Caco-2 (cell line): ENCODE results near the gene RALGDS. TPM values are rescaled to one million over a fixed set of nuclear protein-coding genes. Genes with fewer than 3 reads are reported as not detected.

Experiments
- BruUV-seq: library from RNA; stranded (reverse); fragments of 400-500 nt; replicated peaks from 2 replicates; lab custom pipeline; 2021; lab: Mats Ljungman, UMichigan
- CTCF ChIA-PET: fragments of 300-600 bp; sonication (Branson Sonifier 250); formaldehyde crosslinking; loops from one replicate; lab custom pipeline; 2022; ENCODE audit warnings: antibody characterized with exemption; lab: Charles Lee
- POLR2A ChIA-PET: fragments of 300-600 bp; sonication (Branson Sonifier 250); formaldehyde crosslinking; loops from one replicate; lab custom pipeline; 2022; ENCODE audit warnings: antibody characterized with exemption; lab: Charles Lee
- DNase-seq, 2 experiments: peaks; one replicate each; pipeline versions ENCODE4 v3.0.0 to v3.0.0-alpha.2; 2020 to 2022
- H3K27me3 ChIP-seq: replicated peaks from 2 replicates; pipeline ENCODE4 v1.6.0; 2011; ENCODE audit warnings: low read length; ENCODE audit not compliant: control insufficient read depth, insufficient read depth
- H3K36me3 ChIP-seq: 2 replicates; pipeline ENCODE4 v1.5.1; 2011; ENCODE audit warnings: low read length; ENCODE audit not compliant: control insufficient read depth, insufficient read depth
- H3K4me1 ChIP-seq: fragments of 250-450 bp; sonication (Bioruptor Pico); 2 replicates; pipeline ENCODE4 v1.5.1; 2020; ENCODE audit warnings: mild to moderate bottlenecking
- H3K4me3 ChIP-seq: 2 replicates; pipeline ENCODE4 v1.5.1; 2011; ENCODE audit warnings: low read depth, mild to moderate bottlenecking, control low read depth, low read length
- H3K9me3 ChIP-seq: fragments of 250-450 bp; sonication (Bioruptor Pico); 2 replicates; pipeline ENCODE4 v1.5.1; 2020; ENCODE audit warnings: mild to moderate bottlenecking, moderate library complexity
- H3K27ac Mint-ChIP-seq: one replicate; pipeline ENCODE4 v1.8.0; 2022; ENCODE audit warnings: mixed read lengths; ENCODE audit not compliant: unreplicated experiment
- H3K27me3 Mint-ChIP-seq: one replicate; pipeline ENCODE4 v1.8.0; 2022; ENCODE audit warnings: mixed read lengths; ENCODE audit not compliant: insufficient read depth, unreplicated experiment
- H3K36me3 Mint-ChIP-seq: one replicate; pipeline ENCODE4 v1.8.0; 2022; ENCODE audit warnings: mild to moderate bottlenecking, mixed read lengths; ENCODE audit not compliant: insufficient read depth, unreplicated experiment
- H3K4me1 Mint-ChIP-seq: one replicate; pipeline ENCODE4 v1.8.0; 2022; ENCODE audit warnings: low read depth, mixed read lengths; ENCODE audit not compliant: unreplicated experiment
- H3K4me3 Mint-ChIP-seq: one replicate; pipeline ENCODE4 v1.8.0; 2022; ENCODE audit warnings: mild to moderate bottlenecking, moderate library complexity, mixed read lengths; ENCODE audit not compliant: unreplicated experiment
- H3K9me3 Mint-ChIP-seq: one replicate; pipeline ENCODE4 v1.8.0; 2022; ENCODE audit warnings: mixed read lengths; ENCODE audit not compliant: unreplicated experiment
- intact Hi-C: fragments of 100-400 bp; cut with micrococcal nuclease; formaldehyde crosslinking; loops from one replicate; pipeline ENCODE4 v1.10.0; 2022; ENCODE audit not compliant: unreplicated experiment
- total RNA-seq: library from RNA; stranded (reverse); gene quantifications from 2 replicates; pipeline ENCODE4 v1.2.3, GENCODE V29; 2022
- TF ChIP-seq, protein P1 (sequence below), 2 experiments: fragments of 200-600 bp in 1 of 2; IDR thresholded peaks; 1 replicate in 1 of 2; 2 replicates in 1 of 2; pipeline versions ENCODE4 v1.5.1 to v1.8.0; 2011 to 2022; ENCODE audit warnings: antibody characterized with exemption in 1 of 2, control low read depth in 1 of 2, inconsistent platforms in 1 of 2, low read depth in 1 of 2, low read length in 1 of 2, mild to moderate bottlenecking in 1 of 2, moderate library complexity in 1 of 2; ENCODE audit not compliant: insufficient read depth in 1 of 2, severe bottlenecking in 1 of 2, unreplicated experiment in 1 of 2

Gene RALGDS
- total RNA-seq, 1 experiment from 2014 or later: 18.7 TPM

DNA sequence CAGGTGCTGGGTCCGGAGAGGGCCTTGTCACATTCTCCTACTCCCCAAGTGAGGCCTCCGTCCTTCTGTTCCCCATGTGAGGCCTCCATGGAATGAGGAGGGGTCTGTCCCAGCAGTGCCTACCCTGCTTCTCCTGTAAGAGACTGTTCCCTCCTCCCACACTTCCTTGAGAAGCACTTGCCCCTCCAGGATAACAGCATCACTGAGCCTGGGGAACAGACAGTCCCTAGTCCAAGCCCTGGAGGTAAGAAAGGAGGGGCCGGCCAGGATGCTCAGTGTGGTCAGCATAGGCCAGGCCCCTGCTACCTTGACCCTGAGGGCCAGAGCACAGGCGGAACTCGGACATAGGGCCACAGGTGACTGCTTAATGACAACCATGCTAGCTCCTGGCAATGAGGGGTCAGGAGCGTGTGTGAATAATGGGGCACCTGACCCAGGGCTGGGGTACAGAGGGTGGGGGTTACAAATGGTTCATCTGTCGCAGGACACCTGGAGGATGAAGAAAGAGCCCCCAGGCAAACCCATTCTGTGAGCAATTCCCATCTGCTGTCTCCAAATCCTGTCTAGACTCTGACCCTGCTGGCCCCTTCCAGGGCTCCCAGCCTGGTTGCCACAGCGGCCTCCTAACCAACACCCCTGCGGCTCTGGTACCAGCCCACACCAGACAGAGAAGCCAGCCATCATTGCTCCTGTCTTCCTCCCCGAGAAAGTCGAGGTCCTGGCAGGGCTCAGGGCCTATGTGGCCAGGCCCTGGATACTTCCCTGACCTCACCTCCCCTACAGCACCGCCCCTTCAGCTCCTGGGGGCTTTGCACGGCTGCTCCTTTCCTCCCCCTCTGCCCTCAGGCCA lies 20.3 kb downstream of the RALGDS start:
- Histone ChIP-seq H3K4me1 (no peaks in the 10 kb centered on the region), H3K27me3 (no peaks in the 10 kb centered on the region), H3K36me3 (peaks cover 5% of the 10 kb centered on the region), H3K9me3 (peaks cover 14% of the 10 kb centered on the region), H3K4me3 (no peak overlapping the region)
- Mint-ChIP-seq H3K4me1 (no peaks in the 10 kb centered on the region), H3K9me3 (peaks cover 11% of the 10 kb centered on the region), H3K4me3 (no peak overlapping the region), H3K27me3 (no peaks in the 10 kb centered on the region), H3K36me3 (peaks cover 47% of the 10 kb centered on the region), H3K27ac (no peak overlapping the region)
- intact Hi-C loops: no loop called here
- no TSS peak for BruUV-seq
- POLR2A ChIA-PET: no interaction called here
- peak in 1 of 2 experiments; percentile 30 for DNase-seq
- TF ChIP-seq, protein P1, sequence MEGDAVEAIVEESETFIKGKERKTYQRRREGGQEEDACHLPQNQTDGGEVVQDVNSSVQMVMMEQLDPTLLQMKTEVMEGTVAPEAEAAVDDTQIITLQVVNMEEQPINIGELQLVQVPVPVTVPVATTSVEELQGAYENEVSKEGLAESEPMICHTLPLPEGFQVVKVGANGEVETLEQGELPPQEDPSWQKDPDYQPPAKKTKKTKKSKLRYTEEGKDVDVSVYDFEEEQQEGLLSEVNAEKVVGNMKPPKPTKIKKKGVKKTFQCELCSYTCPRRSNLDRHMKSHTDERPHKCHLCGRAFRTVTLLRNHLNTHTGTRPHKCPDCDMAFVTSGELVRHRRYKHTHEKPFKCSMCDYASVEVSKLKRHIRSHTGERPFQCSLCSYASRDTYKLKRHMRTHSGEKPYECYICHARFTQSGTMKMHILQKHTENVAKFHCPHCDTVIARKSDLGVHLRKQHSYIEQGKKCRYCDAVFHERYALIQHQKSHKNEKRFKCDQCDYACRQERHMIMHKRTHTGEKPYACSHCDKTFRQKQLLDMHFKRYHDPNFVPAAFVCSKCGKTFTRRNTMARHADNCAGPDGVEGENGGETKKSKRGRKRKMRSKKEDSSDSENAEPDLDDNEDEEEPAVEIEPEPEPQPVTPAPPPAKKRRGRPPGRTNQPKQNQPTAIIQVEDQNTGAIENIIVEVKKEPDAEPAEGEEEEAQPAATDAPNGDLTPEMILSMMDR (IDR thresholded peaks at IDR 0.05; ENCODE audit: insufficient read depth in 1 of 2, low read depth in 1 of 2, low read length in 1 of 2, severe bottlenecking in 1 of 2, unreplicated experiment in 1 of 2): no peak
- CTCF ChIA-PET: no interaction called here

DNA sequence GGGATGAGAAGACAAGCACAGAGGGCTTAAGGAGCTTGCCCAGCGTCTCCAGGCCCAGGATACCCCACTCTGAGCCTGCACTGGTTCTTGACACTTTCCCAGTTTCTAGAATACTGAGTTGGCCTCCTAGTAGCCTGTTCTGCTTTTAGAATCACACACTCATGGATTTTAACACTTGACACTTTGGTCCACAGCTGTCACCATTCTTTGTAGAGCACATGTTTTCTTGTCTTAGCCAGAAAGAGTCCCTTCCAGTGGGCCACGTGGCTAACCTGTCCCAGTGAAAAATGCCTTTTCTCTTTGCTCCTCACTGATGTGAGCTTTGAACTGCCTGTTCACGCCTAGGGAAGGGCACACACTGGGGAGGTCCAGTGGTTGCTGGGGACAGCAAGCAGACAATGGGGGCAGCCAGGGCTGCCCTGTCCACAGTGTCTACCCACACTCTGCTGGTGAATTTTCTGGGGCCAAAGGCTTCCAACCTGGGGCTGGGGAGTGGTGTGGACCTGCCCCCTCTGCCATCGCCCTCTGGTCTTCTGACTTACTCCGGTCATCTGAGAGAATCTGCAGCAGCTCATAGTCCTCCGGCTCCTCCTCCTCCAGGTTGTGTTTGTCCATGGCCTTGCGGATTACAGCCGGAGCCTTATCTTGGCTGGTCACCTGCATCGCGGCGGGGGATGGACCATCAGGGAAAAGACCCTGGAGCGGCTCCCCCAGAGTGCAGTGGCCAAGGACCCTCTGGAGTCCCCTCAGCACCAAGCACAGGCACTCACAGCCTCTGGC lies 21.1 kb downstream of the RALGDS start:
- POLR2A ChIA-PET: interaction anchor here (0.7 kb wide), 1 partner anchor 69 kb away, joined by 4 read pairs; the partner anchor contains the start of gene GTF3C5
- CTCF ChIA-PET: interaction anchor here (1.3 kb wide), 1 partner anchor 44 kb away, joined by 3 read pairs; no protein-coding TSS in a partner anchor
- intact Hi-C loops: no loop called here

DNA sequence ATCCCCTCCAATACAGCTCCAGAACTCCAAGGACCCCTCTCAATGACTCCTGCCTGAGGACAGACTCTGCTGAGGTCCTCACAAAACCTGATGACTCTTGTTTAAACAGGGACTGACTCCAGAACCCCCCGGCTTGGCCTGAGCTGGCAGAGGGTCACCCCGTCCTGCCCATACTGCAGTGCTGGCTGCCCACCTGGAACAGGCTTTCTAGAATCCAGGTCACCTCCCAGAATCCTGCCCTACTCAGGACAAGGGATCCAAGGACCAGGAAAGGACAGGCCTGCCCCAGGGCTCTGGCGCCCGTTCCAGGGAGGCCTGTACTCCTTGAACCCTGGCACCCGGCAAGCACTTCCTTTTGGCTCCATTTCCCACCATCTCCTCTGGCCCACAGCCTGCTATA lies 22.2 kb downstream of the RALGDS start:
- Histone ChIP-seq H3K27me3 (no peaks in the 10 kb centered on the region), H3K36me3 (peaks cover 5% of the 10 kb centered on the region), H3K4me1 (no peaks in the 10 kb centered on the region), H3K9me3 (peaks cover 14% of the 10 kb centered on the region), H3K4me3 (no peak overlapping the region)
- peaks cover 47% of the 10 kb centered on the region for H3K36me3 Mint-ChIP-seq
- POLR2A ChIA-PET: no interaction called here
- H3K4me1 Mint-ChIP-seq: no peaks in the 10 kb centered on the region
- peaks cover 23% of the 10 kb centered on the region for H3K9me3 Mint-ChIP-seq
- intact Hi-C loops: no loop called here
- DNase-seq: no peak
- H3K27me3 Mint-ChIP-seq: no peaks in the 10 kb centered on the region
- H3K4me3 Mint-ChIP-seq: no peak overlapping the region
- TF ChIP-seq, protein P1 (IDR thresholded peaks at IDR 0.05; ENCODE audit: insufficient read depth in 1 of 2, low read depth in 1 of 2, low read length in 1 of 2, severe bottlenecking in 1 of 2, unreplicated experiment in 1 of 2): no peak
- CTCF ChIA-PET: interaction anchor here (1.3 kb wide), 1 partner anchor 45 kb away, joined by 3 read pairs; no protein-coding TSS in a partner anchor
- H3K27ac Mint-ChIP-seq: no peak overlapping the region
- no TSS peak for BruUV-seq

More for the DNA sequence above, 21.1 kb downstream of the RALGDS start:
- Mint-ChIP-seq H3K9me3 (peaks cover 19% of the 10 kb centered on the region), H3K4me3 (no peak overlapping the region), H3K27ac (no peak overlapping the region), H3K36me3 (peaks cover 47% of the 10 kb centered on the region), H3K27me3 (no peaks in the 10 kb centered on the region), H3K4me1 (no peaks in the 10 kb centered on the region)
- Histone ChIP-seq H3K4me1 (no peaks in the 10 kb centered on the region), H3K4me3 (no peak overlapping the region), H3K9me3 (peaks cover 14% of the 10 kb centered on the region), H3K27me3 (no peaks in the 10 kb centered on the region), H3K36me3 (peaks cover 5% of the 10 kb centered on the region)
- TF ChIP-seq, protein P1 (IDR thresholded peaks at IDR 0.05; ENCODE audit: insufficient read depth in 1 of 2, low read depth in 1 of 2, low read length in 1 of 2, severe bottlenecking in 1 of 2, unreplicated experiment in 1 of 2): no peak
- no TSS peak for BruUV-seq
- DNase-seq: peak in 1 of 2 experiments; percentile 6
